Activated T-cell treated with anti-CD3 and anti-CD28 coated beads for 24 hours (primary cell): ENCODE results near the gene PIP4K2A.

Source experiments
- DNase-seq: peaks from one replicate; pipeline ENCODE4 v3.0.0-alpha.2; 2020; ENCODE audit warnings: low read depth

The PIP4K2A gene

GRCh38 chr10:22599048-22599561, 115.3 kb downstream of the PIP4K2A start:
- no peak for DNase-seq

DNA sequence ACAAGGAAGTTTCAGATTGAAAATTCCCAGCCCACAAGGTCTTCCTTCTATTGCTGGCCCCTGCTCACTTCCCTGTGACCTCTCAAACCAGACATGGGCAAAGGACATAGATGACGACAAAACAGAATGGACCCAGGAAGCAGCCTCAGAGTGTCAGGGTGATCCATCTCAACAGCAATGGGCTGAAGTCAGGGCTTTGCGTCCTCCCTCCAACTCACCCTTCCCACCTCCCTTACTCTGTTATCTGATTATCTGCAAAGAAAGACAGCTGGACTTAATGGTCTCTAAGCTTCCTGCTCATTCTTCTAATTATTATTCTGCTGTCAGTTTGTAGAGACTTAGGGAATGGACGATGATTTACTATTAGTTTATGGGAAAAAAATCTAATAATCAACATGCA, 115.9 kb downstream of the PIP4K2A start:
- no peak for DNase-seq

DNA sequence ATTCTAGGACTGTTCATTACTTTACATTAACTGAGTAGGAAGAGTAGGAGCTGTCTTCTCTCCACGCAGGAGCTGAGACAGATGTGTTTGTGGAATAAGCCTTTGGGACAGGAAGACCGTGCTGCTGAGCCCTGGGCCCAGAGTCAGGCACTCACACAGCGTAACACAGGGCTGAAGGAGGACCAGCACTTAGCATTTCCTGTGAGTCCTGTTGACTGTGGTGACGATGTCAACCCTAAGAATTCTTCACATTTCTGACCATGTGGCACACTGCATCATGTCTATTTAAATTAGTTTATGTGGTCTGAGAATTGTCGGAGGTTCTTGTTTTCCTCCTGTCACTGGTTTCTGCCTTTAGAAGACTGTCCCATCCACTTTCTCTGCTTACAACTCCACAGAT, 117.2 kb downstream of the PIP4K2A start:
- no peak for DNase-seq

DNA sequence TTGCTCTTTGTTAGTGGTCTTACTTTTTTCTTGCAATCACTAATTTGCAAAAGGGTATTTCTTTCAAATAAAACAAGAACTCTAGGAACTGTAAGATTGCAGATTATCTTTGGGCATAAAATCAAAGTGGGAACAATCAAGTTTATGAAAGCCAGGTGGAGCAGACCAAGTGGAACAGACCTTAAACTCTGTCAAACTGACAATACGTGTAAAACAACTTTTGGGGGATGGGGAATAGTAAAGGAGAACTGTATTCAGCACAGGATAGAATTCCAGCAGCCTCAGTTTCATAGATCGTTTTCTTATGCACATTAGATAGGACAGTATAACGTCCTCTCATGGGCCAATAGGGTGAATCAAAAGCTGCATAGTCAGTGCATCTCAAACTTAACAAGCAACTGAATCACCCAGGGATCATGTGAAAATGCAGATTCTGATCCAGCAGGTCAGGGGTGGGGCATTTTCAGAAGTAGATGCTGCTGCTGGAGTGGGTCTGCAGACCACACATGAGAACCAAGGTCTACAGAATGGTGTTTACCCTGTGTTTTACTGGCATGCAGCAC, 120.7 kb downstream of the PIP4K2A start:
- no peak for DNase-seq

DNA sequence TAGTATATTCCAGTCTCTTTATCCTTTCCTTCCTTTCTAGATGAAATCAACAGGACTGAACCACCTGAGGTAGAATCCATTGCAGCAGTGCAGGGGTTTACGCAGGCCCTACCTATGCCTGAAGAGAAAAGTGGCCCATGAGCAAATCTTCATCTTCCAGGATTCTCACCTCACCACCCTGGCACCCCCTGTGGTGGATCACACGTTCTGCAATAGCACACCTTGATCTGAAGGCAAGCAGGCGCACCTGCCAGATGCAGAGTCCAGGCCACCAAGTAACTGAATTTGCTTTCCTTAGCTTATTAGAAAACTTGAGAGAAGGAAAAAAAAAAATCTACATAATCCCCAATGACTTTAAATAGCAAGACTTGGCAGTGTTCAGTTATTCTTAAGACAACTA, 121.4 kb downstream of the PIP4K2A start:
- no peak for DNase-seq

DNA sequence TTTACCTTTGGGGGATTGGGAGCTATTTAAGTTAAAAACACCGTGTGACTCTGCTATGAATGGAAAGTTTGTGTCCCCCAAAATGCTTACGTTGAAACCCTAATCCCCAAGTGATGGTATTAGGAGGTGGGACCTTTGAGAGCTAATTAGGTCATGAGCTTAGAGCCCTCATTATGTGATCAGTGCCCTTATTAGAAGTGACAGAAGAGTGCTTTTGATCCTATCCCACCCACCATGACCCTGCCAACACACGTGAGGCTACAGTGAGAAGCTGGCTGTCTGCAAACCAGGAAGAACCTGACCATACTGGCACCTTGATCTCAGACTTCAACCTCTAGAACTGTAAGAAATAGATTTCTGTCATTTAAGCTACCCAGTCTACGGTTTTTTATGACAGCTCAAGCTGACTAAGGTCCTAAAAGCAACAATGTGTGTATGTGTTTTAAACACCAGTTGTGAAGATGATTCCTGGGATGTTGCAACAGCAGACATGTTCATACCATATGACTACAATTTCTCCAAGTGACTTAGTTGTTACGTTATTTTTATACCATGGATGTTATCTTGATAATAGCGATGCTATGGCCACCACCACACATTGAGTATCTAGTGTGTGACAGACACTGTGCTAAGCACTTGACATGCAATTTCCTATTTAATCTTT, 124.4 kb downstream of the PIP4K2A start:
- no peak for DNase-seq

DNA sequence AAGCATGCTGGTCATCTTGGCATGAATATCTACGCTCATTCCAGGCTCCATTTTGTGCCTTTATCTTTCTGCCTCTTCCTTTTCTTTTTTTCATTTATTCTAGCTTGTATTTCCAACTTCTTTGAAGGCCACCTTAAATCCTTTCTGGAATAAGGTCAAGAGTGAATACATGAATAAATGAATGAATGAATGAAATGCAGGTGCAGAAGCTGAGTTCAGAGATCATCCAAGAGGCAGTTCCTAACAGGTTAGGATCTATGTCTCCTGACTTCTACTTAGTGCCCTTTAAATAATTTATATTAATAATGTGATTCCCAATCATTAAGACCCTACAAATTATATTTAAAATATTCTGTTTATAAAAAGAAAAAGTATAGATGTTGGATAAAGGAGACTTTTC, 125.9 kb downstream of the PIP4K2A start:
- DNase-seq, result no peak

GRCh38 chr10:22583683-22584082, 130.7 kb downstream of the PIP4K2A start:
- DNase-seq, result no peak

GRCh38 chr10:22581461-22581860, 132.9 kb downstream of the PIP4K2A start:
- DNase-seq, result no peak

DNA sequence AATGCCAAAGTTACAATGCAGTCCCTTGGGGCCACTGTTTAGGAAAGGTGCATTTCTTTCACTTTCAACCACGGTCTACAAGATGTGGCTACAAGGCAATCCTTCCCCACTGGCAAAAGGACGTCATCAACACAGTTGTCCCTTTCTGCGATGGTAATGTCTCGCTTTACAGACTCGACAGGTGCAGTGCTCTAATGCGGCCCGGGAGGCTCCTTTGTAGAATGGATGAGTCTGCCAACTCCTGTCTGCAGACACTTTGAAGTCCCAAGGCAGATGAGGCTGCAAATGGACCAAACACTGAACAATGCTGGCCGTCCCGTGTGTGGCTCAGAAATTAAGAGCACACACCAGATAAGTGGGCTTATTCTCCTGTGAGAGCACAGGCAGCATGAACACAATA, 133.7 kb downstream of the PIP4K2A start:
- no peak for DNase-seq

DNA sequence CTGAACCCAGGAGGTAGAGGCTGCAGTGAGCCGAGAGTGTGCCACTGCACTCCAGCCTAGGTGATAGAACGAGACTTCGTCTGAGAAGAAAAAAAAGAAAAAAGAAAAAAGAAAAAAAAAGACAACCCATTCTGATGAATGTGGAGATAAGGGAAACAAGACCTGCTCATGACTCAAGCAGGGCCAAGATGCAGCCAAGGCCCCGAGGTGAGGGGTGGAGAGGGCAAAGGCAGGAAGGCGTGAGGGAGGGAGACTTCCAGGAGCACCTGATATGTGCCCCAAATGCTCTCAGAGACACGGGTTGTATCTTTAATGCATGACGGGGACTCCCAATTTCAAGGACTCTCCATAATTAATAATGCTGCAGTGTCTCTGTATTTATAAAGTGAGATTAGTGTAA, 134.6 kb downstream of the PIP4K2A start:
- no peak for DNase-seq

GRCh38 chr10:22573820-22574569, 140.4 kb downstream of the PIP4K2A start:
- DNase-seq, result no peak

GRCh38 chr10:22570733-22571430, 143.5 kb downstream of the PIP4K2A start:
- DNase-seq, result no peak

DNA sequence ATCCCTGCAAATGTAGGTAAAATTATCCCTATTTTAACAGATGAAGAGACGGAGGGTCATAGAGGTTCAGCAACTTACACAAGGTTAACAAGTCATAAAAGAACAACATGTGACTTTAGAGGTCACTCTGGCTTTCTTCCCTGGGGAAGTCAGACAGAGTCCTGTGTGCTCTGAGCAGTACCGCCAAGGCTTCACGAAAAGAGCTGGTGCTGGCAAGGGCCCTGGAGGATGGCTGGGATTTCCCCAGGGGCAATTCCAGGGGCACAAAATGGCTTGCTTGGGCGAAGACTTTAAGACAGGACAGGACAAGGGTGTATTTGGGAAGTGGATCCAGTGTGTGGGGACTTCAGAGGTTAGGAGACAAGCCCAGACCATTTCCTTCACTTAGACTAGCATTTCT, 144.1 kb downstream of the PIP4K2A start:
- no peak for DNase-seq

- DNase-seq, result no peak
Observed at GRCh38 chr10:22568928-22569327, 145.4 kb downstream of the PIP4K2A start.

GRCh38 chr10:22564060-22564459, 150.3 kb downstream of the PIP4K2A start:
- no peak for DNase-seq

DNA sequence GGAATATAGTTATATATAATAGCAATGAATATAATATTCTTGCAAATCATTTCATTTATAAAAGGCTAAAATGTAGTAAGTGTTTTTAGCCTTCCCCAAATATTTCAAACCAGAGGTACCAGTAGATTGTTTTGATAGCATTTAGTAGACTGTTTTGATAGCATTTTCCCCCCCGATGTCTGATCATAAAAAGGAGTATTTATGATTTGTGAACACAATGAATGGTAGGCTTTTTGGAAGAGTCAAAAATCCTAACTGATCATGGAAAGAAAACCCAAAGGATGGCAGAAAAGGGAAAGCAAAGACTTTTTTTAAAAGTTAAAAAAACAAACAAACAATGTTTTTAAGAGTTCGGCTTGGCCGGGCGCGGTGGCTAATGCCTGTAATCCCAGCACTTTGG, 152.5 kb downstream of the PIP4K2A start:
- no peak for DNase-seq

- no peak for DNase-seq
Observed at GRCh38 chr10:22560913-22561239, 153.5 kb downstream of the PIP4K2A start.

- DNase-seq, result no peak
Observed at GRCh38 chr10:22560096-22560912, 154.1 kb downstream of the PIP4K2A start.

- no peak for DNase-seq
Observed at GRCh38 chr10:22557321-22557720, 157.1 kb downstream of the PIP4K2A start.

GRCh38 chr10:22556774-22557173, 157.6 kb downstream of the PIP4K2A start:
- no peak for DNase-seq
